Suprapubic skin (tissue), 3 donors: ENCODE results near the gene RAB32.

ENCODE experiments used
- CTCF ChIP-seq, 2 donors: fragments of 200-600 bp in 1 of 2; fragments of 450-650 bp in 1 of 2; sonication (generic) in 1 of 2; IDR thresholded peaks; one replicate each; pipeline ENCODE4 v1.5.1; 2016 to 2019; ENCODE audit warnings: antibody characterized with exemption in 2 of 2, mild to moderate bottlenecking in 1 of 2, moderate library complexity in 1 of 2
- POLR2A ChIP-seq, 2 donors: fragments of 450-650 bp; IDR thresholded peaks; one replicate each; pipeline ENCODE4 v1.6.1; 2017; ENCODE audit warnings: antibody characterized with exemption in 2 of 2, mild to moderate bottlenecking in 2 of 2, moderate library complexity in 2 of 2

GRCh38 chr6:146550911-146551310, 7.3 kb downstream of the RAB32 start:
- TF ChIP-seq POLR2A (IDR thresholded peaks at IDR 0.05) (no peak), CTCF (IDR thresholded peaks at IDR 0.05) (no peak)
